Bone marrow (tissue), 2 donors: ENCODE measurements around the gene MRPS11.
A peak's percentile ranks its signal among the peaks of the same experiment; 100 is the strongest.
"Not testable (repeated sequence)": the region's sequence is repeated elsewhere in the genome, so short reads cannot be mapped to it uniquely, and the experiment has no call there.

Source experiments
- DNase-seq, 2 donors: peaks; one replicate each; lab custom pipeline; 2025; lab: John Stamatoyannopoulos, UW

MRPS11 gene

GRCh38 chr15:88454867-88455810 lies 12.4 kb upstream of the MRPS11 start:
- DNase-seq: peak in 1 of 2 donors; percentile 51

- DNase-seq: no peak
Observed at GRCh38 chr15:88456733-88457132, 10.8 kb upstream of the MRPS11 start.

DNA sequence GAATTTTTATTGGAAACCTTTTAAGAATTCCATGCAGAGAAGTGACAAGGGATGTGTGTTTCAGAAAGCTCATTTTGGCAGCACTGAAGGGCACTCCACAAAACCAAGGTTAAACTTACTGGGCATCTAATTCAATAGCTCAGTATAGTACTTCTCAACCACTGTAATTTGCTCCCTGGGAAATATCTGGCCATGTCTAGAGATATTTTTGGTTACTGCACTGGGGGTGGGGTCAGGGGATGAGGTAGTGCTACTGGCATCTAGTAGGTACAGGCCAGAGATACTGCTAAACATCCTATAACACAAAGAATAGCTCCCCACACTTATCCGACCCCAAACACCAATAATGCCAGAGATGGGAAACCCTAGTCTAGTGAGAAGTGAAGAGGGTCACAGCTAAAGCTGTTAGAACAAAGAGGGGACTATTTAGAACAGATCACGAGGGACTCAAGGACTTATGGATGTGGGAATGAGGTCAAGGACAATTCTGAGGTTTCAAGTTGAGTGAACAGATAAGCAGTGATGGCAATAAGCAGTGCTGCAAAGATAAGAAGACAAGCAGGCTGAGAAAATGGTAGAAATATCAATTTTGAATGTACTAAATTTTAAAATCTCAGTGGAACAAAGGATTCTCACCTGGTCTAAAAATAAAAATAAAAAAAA lies 3.5 kb upstream of the MRPS11 start:
- no peak for DNase-seq

DNA sequence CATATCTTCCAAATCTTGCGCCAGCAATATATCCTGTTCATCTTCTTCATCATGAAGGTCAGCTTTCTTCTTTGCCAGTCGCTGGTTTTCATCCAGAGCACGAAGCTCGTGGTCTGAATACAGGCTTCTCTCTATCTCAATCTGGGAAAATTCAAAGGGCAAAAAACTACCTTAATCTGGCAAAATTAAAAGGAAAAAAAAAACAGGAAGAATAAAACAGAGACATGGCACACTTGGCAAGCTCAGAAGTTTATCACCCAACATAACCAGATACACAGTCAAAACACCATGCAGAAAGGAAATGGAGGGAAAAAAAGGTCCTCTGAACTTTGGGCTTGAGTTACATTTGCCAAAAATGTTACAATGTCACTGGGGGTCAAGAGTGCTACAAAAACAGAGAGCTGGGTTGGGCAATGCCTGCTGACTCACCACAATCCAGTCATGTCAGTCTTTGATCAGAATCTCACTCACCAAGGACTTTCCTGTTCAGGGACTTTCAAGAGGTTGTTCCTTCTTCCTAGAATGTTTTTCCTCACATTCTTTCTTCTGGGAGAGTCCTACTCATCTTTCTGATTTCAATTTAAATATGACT lies 1.8 kb upstream of the MRPS11 start:
- no peak for DNase-seq

DNA sequence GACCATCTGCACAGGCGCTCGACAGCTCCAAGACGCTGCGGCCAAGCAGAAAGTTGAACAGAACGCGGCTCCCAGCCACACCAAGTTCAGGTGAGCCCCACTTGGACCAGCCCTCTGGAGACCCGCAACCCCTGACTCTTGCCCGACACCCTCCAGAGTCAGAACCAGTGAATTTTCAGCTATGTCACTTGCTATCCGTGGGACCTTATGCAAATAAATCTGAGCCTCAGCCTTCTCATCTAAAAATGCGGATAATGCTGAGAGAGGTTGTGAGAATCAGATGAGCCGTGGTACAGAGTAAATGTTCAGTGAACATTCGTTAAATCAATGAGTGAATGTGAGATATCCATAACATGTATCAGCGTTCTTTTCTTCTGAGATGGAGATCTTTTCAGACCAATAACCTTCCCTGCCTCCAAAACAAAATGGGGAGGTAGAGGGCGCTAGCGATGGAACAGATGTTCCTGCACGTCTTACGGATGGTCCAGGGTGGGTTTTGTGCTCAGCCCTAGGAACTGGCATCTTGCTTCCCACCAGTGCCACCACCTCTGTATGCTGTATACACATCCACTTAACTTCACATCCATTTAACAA lies 524 bp downstream of the MRPS11 start:
- DNase-seq: no peak

DNA sequence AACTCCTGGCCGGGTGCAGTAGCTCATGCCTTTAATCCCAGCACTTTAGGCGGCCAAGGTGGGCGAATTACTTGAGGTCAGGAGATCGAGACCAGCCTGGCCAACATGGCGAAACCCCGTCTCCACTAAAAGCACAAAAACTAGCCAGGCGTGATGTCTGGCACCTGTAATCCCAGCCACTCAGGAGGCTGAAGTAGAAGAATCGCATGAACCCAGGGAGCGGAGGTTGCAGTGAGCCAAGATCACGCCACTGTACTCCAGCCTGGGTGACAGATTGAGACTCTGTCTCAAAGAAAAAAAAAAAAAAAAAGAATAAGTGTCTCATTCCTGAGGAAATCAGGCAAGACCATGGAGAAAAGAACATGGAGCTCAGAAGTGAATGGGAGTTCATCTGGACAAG lies 1.2 kb downstream of the MRPS11 start:
- not testable (repeated sequence) for DNase-seq

- no peak for DNase-seq
Observed at GRCh38 chr15:88469321-88469720, 1.8 kb downstream of the MRPS11 start.

DNA sequence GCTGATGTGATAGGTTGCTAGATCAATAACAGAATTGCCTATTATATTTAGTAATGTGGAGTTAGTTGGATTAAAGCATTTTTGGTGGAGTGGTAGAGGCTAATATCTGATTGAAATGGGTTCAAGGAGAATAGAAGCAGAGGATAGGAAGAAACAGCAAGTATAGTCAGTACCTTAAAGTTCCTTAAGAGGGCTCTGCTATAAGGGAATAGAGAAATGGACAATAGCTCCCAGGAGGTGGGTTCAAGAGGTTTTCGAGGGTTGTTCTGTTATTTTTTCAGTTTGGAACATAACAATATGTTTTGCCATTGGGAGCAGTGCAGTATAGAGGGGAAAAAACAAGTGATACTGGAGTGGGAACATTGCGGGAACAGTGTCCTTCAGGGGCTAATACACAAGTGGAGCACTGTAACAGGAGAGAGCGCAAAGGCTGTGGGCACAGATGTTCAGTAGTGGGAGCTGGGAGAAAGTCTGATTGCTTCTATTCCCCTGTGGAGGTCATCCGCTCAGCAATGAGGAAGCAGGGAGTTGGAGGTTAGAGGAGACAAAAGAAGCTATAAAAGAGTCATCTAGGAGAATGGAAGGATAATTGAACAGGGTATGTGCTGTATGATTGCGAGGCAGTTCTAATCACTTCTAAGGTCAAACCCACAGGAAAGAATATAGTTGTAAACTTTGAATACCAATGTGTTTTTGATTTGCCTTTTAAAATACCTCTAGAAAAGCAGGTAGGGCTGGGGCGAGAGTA lies 3.3 kb downstream of the MRPS11 start:
- DNase-seq: no peak

- DNase-seq: no peak
Observed at GRCh38 chr15:88472225-88472624, 4.7 kb downstream of the MRPS11 start.

- not testable (repeated sequence) for DNase-seq
Observed at GRCh38 chr15:88473661-88474293, 6.3 kb downstream of the MRPS11 start.

DNA sequence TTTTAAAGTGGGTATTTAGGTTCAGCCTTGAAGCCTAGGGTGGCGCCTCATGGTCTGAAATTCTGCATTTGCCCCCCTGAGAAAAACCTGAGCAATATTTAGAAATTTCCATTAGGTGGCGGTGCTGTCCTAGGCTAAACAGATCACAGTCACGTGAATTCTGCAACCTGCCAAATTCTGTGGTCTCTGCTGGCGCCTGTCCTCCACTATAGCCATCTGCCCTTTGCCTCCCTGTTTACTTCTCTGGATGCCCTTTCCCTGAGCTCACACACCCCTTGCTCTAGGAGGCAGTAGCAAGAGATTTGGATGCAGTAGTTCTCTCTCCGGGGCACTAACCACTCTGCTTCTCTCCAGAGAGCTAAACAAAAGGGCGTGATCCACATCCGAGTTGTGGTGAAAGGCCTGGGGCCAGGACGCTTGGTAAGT lies 9.1 kb downstream of the MRPS11 start:
- DNase-seq: peak in 1 of 2 donors; percentile 10

DNA sequence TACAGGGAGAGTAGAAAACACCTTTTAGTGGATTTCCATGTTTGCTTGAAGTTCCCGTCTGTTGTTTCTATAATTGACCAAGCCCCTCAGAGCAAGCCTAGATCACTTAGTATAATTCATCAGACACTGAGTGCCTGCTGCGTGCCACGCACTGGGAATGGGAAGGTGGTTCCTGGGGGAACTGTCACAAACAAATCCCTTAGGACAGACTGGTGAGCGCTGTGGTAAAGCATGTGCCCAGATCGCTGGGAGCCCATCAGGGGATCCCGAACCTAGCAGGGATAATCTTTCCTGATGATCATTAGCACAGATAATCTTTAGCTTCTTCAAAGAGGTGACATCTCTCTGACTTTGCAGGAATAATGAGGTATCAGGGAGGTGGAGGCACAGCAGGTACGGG lies 9.6 kb downstream of the MRPS11 start:
- DNase-seq: no peak

DNA sequence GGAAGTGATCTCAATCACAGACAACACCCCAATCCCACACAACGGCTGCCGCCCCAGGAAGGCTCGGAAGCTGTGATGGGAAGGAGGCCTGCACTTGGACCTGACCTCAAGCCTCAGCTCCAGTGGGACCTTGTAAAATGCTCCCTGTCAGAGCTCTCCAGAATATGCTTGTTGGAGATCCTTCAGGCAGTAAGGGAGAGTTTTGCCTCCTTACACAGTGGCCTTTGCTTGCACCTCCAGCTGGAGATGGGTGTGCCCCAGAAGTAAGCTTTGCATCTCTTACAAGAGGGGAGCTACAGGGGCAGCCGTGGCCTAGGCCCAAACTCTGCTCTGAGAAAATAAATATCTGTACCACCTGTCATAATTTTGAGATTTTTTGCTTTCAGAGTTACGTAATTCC lies 10.4 kb downstream of the MRPS11 start:
- no peak for DNase-seq

DNA sequence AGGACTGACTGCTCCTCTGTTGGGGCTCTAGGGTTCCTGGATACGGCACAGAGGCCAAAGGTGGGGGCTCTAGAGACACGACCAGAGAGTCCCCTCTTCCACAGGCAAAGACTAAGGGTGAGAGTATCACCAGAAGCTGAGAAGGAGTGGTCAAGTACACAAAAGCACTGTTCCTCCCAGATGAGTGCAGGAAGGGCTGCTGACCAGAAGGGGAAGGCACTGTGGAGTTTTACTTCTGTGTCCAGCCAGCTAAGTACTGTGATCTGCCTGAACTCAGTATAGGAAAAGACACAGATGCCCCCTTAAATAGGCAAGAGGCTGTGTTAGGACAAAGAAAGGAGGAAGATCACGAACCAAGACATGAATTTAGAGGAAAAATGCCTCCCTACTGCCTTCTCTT lies 11.7 kb downstream of the MRPS11 start:
- no peak for DNase-seq

GRCh38 chr15:88480981-88481380 lies 13.5 kb downstream of the MRPS11 start:
- no peak for DNase-seq

DNA sequence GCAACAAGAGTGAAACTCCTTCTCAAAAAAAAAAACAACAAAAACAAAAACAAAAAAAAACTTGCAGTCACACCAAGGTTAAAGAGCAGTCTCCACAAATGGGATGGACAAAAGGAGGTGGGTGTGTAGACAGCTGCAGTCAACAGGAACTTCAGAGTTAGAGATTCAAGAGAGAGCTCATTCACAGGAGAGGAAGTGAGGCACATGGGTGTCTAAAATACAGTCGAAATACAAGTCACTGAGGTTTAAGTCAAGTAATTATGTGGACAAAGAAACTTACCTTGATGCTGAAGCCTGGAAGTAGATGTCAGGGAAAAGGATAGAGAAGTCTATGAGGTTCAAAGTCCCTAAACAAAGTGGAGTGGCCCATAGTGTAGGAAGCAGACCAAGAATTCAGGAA lies 14.8 kb downstream of the MRPS11 start:
- DNase-seq: no peak

DNA sequence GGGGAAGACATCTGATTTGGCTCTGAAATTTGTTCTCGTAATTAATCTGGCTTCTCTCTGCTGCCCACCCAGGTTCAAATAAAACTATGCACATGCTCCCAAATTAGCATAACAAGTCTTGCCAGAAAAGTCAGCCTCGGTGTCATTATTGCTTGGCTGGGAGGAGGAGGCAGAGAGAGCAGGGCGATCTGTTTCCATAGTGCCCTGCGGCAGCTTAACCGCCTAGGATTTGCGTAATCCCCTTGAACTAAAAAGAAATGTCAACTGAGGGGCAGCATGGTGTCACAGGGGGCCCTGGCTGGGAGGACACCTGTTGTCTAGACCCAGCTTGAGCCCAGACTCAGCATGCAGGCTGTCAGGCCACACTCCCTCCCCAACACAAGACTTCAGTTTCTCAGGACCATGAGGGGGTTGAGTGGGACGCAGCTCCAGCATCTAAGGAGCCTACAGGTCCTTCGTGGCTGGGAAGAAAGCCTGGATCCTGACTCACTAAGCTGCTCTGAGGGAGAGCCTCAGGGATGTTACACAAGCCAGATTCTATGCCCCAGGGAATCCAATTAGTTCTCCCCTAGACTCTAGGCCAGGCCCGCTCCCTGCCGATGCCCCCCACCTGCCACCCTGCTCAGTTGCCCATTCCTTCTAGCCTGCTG lies 17.3 kb downstream of the MRPS11 start:
- DNase-seq: no peak

DNA sequence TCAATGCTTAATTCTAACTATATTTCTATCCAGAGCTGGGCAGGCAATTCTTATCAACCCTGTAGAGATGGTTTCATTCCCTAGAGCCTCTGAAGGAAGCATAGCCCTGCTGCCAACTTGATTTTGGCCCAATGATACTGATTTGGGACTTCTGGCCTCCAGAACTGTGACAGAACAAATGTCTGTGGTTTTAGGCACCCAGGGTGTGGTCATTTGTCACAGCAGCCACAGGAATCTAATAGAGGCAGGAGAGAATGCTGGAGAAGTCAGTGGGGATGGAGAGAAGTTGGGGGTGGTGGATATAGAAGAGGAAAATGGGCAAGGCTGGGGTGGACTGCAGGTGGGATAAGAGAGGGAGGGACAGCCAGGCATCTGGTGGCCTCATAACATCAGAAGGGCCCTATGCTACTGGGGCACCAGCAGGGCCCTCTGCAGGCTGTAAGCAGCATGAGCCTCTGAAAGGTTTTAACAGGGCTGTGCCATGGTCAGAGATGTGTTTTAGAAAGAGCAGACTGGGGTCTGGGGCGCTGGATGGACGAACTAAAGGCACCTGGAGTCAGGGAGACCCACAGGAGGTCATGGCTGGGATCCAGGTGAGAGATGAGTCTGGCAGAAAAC lies 19.8 kb downstream of the MRPS11 start:
- no peak for DNase-seq

DNA sequence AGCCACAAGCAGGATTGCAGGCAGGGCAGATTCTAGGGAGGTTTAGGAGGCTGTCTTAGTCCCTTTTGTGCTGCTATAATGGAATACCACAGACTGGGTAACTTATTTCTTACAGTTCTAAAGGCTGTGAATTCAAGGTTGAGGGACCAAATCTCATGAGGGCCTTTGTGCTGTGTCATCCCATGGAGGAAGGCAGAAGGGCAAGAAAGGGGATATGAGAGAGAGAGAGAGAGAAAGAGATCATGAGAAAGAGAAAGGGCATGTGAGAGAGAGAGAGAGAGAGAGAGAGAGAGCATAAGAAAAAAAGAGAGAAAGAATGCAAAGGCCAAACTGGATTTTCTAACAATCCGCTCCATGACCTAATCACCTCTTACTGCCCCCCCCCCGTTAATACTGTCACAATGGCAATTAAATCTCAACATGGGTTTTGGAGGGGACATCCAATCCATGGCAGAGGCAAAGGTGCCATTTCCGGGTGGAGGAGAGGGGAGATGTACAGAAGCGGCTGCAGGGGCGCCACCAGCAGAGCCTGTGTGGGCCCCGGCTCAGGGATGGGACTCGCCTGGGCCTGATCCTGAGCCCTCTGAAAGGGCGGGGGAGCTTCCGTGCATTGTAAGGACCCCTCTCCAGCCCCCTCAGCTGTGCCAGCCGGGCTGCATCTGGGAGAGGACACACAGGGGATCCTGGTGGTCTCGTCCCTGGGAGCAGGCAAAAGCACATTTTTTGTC lies 20.5 kb downstream of the MRPS11 start:
- no peak for DNase-seq

DNA sequence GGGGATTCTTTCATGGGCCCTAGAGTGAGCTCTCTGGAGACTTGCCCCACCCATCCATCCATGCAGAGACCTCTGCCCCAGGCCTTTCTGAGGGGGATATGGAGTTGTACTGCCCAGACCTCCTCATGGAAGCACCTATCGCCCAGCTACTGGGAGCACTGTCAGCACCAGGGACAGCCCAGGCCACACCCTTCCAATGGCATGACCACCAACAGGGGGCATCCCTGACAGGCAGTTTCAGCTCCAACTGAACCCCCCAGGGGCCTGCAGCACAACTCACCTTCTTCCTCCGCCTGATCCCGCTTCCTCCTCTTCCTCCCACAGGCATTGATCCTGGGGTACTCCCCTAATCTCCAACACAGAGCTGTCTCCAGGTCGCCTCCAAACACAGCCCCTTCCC lies 21.8 kb downstream of the MRPS11 start:
- no peak for DNase-seq
